GM12872 (cell line): ENCODE data around the gene FTO.

Source experiments
- CTCF ChIP-seq: IDR thresholded peaks from 3 replicates; pipeline ENCODE4 v1.5.1; 2011; ENCODE audit warnings: low read depth, mild to moderate bottlenecking, low read length, moderate library complexity; ENCODE audit not compliant: insufficient read depth

FTO gene

DNA sequence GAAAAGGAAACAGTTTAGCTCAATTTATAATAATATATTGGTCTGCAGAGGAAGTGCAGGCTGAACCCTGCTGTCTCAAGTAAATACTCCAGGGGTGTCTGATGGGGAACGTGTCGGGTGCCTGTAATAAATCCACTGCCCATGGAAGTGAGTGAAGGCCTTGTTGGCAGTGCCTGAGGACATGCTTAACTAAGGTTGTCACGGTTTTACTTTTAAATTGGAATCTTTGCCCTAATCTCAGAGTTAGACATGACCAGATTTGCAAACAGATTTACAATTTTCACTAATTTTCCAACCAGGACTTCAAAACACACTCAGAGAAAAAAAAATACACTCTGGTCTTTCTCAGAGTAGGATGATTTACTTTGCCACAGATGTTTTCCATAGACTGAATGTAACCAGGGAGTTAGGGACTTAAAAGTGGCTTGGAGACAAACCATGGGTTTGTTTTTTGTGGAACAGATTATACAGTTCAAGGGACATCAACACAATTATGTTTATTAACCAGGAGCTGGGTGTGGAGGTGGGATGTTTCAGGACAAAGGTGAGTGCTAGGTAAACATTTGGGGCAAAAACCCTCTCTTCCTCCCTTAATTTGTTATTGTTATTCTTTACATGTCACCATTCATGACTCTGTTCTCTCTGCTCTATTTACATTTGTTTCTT is 144.5 kb downstream of the FTO start:
- TF ChIP-seq CTCF, result no peak

GRCh38 chr16:53848950-53849349 is 145.0 kb downstream of the FTO start:
- no peak for TF ChIP-seq CTCF

DNA sequence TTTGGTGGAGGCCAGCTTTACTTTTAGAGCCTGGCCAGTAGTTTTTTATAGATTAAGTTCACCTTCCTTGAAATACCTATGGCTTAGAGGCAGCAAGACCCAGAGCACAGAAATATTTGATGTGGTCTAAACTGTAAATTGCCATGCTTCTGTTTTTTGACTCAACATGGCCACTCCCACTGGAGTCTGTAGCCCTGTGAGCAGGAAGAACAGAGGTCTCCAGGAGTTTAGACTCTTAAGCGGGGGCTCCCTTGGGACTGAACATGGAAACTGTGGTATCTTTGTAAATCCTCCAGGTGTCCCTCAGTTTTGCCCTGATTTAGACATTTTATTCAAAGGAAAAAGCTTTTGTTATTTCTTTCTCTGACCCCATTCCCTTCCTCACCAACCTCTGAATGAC is 145.6 kb downstream of the FTO start:
- TF ChIP-seq CTCF, result no peak

DNA sequence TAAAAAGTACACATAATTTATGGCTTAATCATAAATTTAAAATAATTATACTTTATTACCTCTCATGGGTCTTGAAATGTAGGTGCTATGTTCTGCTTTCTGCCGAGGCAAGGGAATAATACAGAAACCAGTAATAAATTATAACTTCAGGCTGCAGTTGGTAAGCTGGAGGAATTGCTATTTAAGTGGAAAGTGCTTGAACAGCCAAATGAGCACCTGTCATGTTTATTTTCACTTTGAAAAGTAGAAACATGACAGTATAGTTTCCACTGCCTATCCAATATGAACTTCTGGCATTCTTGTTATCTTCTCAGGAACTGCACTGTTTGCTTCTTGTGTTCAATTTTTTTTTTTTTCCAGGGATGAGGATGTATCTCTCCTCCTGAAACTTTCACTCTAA is 146.0 kb downstream of the FTO start:
- TF ChIP-seq CTCF, result no peak

- no peak for TF ChIP-seq CTCF
These were observed 148.7 kb downstream of the FTO start for GRCh38 chr16:53852678-53853077.

DNA sequence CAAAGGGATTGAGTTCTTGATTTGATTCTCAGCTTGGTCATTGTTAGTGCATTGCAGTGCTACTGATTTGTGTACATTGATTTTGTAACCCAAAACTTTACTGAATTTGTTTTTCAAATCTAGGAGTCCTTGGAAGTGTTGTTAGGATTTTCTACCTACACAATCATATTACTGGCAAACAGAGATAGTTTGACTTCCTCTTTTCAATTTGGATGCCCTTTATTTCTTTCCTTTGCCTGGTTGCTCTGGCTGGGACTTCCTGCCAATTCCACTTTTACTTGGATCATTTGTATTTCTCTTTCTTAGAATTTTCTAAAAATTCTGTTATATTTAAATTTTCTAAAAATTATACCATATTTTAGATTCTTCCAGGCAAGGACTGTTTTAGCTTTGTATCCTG is 151.1 kb downstream of the FTO start:
- TF ChIP-seq CTCF, result no peak

DNA sequence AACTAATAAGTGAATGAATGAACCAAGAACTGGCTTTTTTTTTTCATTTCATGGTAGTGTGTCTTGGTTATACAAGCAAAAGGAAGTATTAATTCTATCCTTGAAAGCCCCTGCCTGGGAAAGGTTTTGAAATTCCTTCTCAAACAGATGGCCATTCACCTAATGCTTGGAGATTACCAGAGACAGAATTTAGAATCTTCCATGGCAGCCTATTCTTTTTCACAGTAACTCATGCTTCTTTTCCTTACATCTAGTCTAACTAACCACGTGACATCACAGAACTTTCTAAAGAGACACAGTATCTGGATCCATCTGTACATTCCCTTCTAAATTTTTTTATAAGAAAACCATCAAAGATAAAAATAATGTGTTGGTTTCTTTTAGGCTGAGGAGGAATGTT is 151.6 kb downstream of the FTO start:
- no peak for TF ChIP-seq CTCF
